ENCODE data around the gene OLFM1. TPM values are rescaled to one million over a fixed set of nuclear protein-coding genes. Genes with fewer than 3 reads are reported as not detected.

Gene OLFM1
- total RNA-seq, 1 experiment from 2014 or later: 0.12 TPM

- no peak for DNase-seq (ENCODE audit: low read depth)
Measured at GRCh38 chr9:135131488-135131887, 44.0 kb downstream of the OLFM1 start.

- no peak for DNase-seq (ENCODE audit: low read depth)
Measured at GRCh38 chr9:135132008-135132407, 44.5 kb downstream of the OLFM1 start.

- DNase-seq (ENCODE audit: low read depth): no peak
Measured at GRCh38 chr9:135134268-135135022, 47.0 kb downstream of the OLFM1 start.

GRCh38 chr9:135135171-135135928, 47.9 kb downstream of the OLFM1 start:
- no peak for DNase-seq (ENCODE audit: low read depth)

DNA sequence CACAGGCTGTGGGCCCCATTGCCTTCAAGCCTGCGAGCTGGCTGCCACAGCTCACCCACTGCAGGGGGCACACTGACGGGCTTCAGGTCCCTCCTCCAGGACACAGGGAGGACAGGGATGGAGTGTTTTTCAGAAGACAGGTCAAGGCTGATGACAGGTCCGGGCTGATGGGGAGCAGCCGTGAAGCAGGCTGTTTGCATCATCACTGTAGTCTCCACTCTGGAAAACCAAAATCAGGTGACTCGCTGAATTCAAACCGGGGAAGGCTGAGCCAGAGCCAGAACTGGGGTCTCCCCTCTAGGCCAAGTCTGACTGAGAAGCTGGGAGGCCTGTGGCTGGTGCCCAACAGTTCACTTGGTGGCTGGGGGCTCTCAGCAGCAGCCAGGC, 48.5 kb downstream of the OLFM1 start:
- no peak for DNase-seq (ENCODE audit: low read depth)

DNA sequence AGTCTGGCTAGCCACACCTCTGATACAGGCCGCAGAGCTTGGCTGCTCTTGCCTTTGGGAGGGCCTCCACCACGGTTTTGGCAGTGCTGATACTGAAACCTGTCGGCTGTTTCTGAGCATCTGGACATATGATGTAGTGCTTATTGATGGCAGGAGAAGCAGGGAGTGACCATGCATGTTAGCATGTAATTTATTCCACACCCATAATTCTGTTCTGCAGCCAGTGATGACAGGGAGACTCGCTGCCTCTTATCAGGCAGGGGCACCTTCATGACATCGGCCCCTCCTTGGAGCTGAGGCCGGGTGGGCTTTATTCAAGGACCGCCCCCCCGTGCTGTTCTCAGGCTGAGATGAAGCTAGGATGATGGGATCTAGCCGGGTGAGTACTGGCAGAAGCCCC, 49.0 kb downstream of the OLFM1 start:
- no peak for DNase-seq (ENCODE audit: low read depth)

GRCh38 chr9:135136991-135137832, 49.7 kb downstream of the OLFM1 start:
- DNase-seq (ENCODE audit: low read depth): peak; percentile 66

DNA sequence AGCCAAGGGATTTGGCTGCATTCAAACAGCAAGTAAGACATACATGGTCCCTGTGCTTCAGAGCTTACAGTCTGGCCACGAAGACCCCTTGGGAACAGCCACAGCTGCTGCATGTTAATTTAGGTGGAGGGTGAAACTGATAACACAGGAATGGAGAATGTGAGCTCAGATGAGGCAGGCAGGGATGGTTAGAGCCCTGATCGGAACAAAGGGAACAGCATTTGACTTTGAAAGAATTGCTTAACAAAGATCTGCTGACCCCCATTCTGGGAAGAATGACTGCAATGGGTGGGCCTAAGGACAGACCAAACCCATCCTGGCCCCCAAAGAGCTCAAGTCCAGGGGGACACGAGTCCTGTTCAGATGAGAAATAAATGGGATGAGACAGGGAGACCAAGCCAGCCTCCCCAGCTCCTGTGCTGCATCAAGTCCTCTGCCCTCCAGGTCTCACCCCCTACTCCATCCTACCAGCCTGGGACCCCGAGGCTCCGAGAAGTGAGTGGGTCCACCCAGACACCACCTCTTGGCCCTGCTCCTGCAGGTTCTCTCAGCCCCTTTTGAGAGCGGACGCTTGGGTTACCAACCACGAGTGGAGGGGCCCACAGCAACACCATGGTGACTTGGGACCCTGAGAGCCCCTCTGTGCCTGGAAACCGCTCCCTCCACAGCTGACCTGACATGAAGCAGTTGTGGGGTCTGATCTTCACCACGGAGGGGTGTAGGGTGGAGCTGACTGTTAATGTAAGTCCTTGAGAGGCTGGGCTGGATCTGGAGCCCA, 50.8 kb downstream of the OLFM1 start:
- no peak for DNase-seq (ENCODE audit: low read depth)

DNA sequence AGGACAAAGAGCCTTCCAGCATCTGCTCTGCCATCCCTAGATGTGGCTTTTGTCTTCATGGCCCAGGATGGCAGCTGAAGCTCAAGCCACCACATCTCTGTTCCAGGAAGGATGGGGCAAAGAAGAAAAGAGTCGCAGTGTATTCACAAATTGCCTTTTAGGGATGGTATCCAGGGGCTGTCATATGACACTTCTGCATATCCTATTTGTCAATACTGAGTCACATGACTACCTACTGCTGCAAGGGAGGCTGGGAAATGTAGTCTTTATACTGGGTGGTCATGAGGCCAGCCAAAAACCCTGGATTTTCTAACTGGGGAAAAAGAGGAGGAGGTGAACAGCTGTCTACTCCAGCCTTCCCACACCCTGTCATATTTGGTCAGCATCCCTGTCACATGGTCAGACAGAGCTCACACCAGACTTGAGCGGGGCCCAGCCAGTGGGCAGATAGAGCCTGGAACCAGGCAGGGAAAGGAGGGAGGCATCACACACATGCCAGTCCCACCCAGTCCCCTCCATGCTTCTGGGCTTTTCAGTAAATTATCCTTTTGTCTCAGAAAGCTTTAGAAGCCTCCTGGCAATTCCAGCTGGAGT, 52.0 kb downstream of the OLFM1 start:
- DNase-seq (ENCODE audit: low read depth): no peak

DNA sequence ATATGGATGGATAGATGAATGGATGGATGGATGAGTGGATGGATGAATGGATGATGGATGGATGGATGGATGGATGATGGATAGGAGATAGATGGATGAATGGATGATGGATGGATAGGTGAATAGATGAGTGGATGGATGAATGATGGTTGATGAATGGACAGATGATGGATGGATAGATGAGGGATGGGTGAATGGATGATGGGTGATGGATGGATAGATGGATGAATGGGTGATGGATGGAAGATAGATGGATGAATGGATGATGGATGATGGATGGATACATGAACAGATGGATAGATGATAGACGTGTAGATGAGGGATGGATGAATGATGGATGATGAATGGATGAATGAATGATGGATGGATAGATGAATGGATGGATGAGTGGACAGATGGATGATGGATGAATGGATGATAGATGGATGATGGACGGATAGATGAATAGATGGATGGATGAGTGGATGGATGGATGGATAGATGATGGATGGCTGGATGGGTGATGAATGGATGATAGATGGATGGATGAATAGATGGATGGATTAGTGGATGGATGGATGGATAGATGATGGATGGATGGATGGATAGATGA, 53.8 kb downstream of the OLFM1 start:
- no peak for DNase-seq (ENCODE audit: low read depth)

DNA sequence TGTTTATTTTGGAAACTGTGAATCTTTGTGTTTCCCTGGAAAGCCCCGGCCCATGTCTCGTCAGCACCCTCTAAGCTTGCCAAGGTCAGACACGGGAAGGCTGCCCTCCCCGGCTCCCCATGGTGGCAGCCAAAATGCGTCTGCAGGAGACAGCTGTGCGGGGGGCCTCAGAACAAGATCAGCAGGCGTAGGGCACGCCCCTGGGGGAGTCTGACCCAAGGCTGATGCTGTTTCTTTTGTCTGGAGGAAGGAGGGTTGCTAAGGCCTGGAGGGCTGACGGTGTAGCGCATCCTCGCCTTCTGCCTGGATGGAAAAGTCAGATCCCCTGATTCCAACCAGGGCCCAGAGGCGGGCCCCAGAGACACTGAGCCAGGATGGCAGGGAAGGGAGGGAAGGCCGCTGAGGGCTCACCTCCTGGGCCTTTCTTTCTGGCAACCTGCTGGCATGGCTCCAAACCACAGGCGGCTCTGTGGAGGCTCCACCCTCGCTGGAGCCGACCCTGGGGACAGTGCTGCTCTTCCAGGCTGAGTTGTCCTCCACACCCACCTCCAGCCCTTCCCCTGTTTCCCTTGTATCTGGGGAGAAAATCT, 57.2 kb downstream of the OLFM1 start:
- no peak for DNase-seq (ENCODE audit: low read depth)

DNA sequence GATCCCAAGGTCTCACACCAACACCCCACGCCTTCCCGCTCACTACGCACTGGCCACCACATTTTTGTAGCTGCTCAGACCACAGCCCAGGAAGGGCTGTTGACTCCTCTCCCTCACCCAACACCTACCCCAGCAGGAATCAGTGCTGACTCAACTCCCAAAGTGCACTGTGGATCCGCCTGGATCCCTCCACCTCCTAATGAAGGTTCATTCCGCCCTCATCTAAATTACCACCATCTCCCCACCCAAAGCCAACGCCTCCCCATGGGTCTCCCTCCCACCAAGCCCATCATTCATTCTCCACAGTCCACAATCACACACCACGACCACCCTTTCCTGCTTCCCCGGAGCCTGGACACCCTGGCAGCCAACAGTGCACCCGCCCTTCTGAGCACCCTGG, 57.8 kb downstream of the OLFM1 start:
- DNase-seq (ENCODE audit: low read depth): no peak

GRCh38 chr9:135146241-135146640, 58.8 kb downstream of the OLFM1 start:
- no peak for DNase-seq (ENCODE audit: low read depth)

GRCh38 chr9:135146766-135147473, 59.5 kb downstream of the OLFM1 start:
- no peak for DNase-seq (ENCODE audit: low read depth)

DNA sequence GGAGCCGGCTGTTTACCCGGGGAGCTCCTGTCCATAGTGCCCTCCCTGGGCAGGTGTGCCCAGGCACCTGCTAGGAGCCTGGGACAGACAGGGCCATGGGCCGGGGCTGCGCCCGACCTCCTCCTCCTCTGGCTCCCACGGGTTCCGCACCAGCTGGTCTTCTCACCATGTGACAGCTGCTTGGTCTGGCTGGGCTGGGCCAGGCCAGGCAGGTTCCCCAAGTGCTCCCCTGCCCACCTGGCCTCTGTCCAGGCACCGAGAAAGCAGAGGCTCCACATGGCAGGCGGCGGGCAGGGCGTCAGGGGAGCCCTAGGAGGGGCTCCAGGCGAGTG, 60.0 kb downstream of the OLFM1 start:
- no peak for DNase-seq (ENCODE audit: low read depth)

DNA sequence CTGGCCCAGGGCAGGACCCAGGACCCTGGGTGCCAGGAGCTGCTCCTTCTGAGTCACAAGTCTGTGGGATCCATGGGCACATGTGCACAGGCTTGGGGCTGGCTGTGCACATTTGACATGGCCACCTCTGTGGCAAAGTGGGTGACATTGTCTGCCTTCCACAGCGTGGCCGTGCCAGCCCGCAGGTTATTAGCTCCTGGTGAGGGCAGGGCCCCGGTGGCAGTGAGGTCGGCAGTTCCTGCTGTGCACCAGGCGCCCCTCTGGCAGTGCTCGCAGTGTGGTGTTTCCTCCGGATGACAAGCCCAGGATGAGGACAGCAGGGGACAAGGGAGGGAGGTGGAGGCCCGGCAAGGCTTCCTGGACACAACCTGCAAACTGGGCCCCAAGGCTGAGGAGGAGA, 60.5 kb downstream of the OLFM1 start:
- DNase-seq (ENCODE audit: low read depth): no peak

DNA sequence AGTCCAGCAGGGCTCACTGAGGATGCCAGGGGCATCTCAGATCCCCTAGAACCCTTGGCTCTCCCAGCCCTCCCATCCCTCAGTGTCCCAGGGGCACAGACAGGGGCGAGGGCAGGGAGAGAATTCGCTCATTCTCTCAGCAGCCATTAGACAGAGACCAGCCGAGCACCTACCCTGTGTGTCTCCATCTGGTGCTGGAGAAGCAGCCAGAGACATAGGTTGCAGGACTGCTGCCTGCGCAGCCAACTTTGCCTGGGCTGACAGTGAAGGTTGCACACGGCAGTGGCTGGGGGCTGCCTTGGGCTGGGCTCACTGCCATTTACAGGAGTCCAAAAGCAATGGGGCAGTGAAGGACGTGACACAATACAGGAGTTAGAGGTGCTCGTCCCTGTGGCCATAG, 60.9 kb downstream of the OLFM1 start:
- DNase-seq (ENCODE audit: low read depth): no peak

DNA sequence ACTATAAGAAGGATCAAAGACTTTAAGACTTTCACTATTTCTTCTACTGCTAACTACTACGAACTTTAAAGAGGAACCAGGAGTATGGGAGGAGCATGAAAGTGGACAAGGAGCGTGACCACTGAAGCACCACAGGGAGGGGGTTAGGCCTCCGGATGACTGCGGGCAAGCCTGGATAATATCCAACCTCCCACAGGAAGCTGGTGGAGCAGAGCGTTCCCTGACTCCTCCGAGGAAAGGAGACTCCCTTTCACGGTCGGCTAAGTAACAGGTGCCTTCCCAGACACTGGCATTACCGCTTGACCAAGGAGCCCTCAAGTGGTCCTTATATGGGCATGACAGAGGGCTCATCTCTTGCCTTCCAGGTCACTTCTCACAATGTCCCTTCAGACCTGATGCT, 62.4 kb downstream of the OLFM1 start:
- DNase-seq (ENCODE audit: low read depth): peak; percentile 19

DNA sequence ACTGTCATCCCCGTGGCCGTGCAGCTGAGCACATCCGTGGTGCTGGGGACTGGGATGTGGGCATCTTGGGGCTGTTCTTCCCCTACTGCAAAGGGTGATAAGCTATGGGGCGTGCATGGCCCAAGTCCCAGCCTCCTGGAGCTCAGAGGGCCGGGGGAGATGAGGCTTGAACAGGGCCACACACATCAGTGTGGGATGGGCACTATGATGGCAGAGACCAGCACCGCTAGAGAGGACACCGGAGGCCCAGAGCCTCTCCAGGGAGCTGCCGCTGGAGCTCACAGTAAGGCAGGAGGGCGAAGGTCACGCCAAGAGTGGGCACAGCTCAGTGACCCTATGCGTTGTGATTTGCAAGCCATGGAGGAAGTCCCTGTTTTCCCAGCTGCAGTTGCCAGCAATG, 63.5 kb downstream of the OLFM1 start:
- no peak for DNase-seq (ENCODE audit: low read depth)

All from RPMI7951 (cell line).